Uterus (tissue), 2 donors: ENCODE data around the gene KANSL1.

Source experiments
- CTCF ChIP-seq, 4 experiments: fragments of 200-600 bp in 2 of 4; fragments of 450-650 bp in 2 of 4; sonication (generic) in 2 of 4; IDR thresholded peaks; one replicate each; pipeline ENCODE4 v1.5.1; 2016 to 2019; ENCODE audit warnings: antibody characterized with exemption in 4 of 4, mild to moderate bottlenecking in 2 of 4, moderate library complexity in 1 of 4
- POLR2A ChIP-seq, 2 donors: fragments of 450-650 bp; IDR thresholded peaks; one replicate each; pipeline ENCODE4 v1.6.1; 2016; ENCODE audit warnings: antibody characterized with exemption in 2 of 2, mild to moderate bottlenecking in 1 of 2, moderate library complexity in 1 of 2

GRCh38 chr17:46039592-46040186, 153.5 kb downstream of the KANSL1 start:
- TF ChIP-seq CTCF (IDR thresholded peaks at IDR 0.05) (no peak), POLR2A (IDR thresholded peaks at IDR 0.05) (no peak)
